Vagina (tissue), 2 donors: ENCODE data around the gene KRT9.

Experiments
- POLR2A ChIP-seq, 2 donors: fragments of 450-650 bp; IDR thresholded peaks; one replicate each; pipeline ENCODE4 v1.6.1; 2017; ENCODE audit warnings: antibody characterized with exemption in 2 of 2, mild to moderate bottlenecking in 2 of 2, moderate library complexity in 2 of 2
- TF ChIP-seq, protein P1 (sequence below), 3 experiments: fragments of 450-650 bp in 2 of 3; fragments of 200-600 bp in 1 of 3; sonication (generic) in 1 of 3; IDR thresholded peaks; one replicate each; pipeline ENCODE4 v1.5.1; 2017 to 2019; ENCODE audit warnings: antibody characterized with exemption in 3 of 3, mild to moderate bottlenecking in 2 of 3, moderate library complexity in 2 of 3

- no peak for TF ChIP-seq POLR2A (IDR thresholded peaks at IDR 0.05)
- TF ChIP-seq, protein P1, sequence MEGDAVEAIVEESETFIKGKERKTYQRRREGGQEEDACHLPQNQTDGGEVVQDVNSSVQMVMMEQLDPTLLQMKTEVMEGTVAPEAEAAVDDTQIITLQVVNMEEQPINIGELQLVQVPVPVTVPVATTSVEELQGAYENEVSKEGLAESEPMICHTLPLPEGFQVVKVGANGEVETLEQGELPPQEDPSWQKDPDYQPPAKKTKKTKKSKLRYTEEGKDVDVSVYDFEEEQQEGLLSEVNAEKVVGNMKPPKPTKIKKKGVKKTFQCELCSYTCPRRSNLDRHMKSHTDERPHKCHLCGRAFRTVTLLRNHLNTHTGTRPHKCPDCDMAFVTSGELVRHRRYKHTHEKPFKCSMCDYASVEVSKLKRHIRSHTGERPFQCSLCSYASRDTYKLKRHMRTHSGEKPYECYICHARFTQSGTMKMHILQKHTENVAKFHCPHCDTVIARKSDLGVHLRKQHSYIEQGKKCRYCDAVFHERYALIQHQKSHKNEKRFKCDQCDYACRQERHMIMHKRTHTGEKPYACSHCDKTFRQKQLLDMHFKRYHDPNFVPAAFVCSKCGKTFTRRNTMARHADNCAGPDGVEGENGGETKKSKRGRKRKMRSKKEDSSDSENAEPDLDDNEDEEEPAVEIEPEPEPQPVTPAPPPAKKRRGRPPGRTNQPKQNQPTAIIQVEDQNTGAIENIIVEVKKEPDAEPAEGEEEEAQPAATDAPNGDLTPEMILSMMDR (IDR thresholded peaks at IDR 0.05), result no peak
Measured at GRCh38 chr17:41545829-41546410, 25.9 kb downstream of the KRT9 start.
